ENCODE results near the gene ALB.

Gene ALB

DNA sequence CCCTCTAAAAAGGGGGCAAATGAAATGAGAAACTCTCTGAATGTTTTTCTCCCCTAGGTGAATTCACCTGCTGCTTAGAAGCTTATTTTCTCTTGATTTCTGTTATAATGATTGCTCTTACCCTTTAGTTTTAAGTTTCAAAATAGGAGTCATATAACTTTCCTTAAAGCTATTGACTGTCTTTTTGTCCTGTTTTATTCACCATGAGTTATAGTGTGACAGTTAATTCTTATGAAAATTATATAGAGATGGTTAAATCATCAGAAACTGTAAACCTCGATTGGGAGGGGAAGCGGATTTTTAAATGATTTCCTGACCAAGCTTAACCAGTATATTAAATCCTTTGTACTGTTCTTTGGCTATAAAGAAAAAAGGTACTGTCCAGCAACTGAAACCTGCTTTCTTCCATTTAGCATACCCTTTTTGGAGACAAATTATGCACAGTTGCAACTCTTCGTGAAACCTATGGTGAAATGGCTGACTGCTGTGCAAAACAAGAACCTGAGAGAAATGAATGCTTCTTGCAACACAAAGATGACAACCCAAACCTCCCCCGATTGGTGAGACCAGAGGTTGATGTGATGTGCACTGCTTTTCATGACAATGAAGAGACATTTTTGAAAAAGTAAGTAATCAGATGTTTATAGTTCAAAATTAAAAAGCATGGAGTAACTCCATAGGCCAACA is 4.2 kb downstream of the ALB start:
- DNase-seq (ENCODE audit: low read depth in 2 of 2, low spot score in 1 of 2), result no peak

- no peak for DNase-seq (ENCODE audit: low read depth in 2 of 2, low spot score in 1 of 2)
These were observed 5.2 kb downstream of the ALB start for GRCh38 chr4:73409012-73409862.

- no peak for DNase-seq (ENCODE audit: low read depth in 2 of 2, low spot score in 1 of 2)
These were observed 6.0 kb downstream of the ALB start for GRCh38 chr4:73409978-73410548.

- DNase-seq (ENCODE audit: low read depth in 2 of 2, low spot score in 1 of 2), result no peak
These were observed 7.0 kb downstream of the ALB start for GRCh38 chr4:73410916-73411730.

GRCh38 chr4:73411731-73412414 is 7.8 kb downstream of the ALB start:
- no peak for DNase-seq (ENCODE audit: low read depth in 2 of 2, low spot score in 1 of 2)

GRCh38 chr4:73413294-73413755 is 9.2 kb downstream of the ALB start:
- no peak for DNase-seq (ENCODE audit: low read depth in 2 of 2, low spot score in 1 of 2)

GRCh38 chr4:73414936-73415271 is 10.8 kb downstream of the ALB start:
- no peak for DNase-seq (ENCODE audit: low read depth in 2 of 2, low spot score in 1 of 2)

GRCh38 chr4:73415807-73416238 is 11.7 kb downstream of the ALB start:
- DNase-seq (ENCODE audit: low read depth in 2 of 2, low spot score in 1 of 2), result no peak

- no peak for DNase-seq (ENCODE audit: low read depth in 2 of 2, low spot score in 1 of 2)
These were observed 12.5 kb downstream of the ALB start for GRCh38 chr4:73416423-73417087.

DNA sequence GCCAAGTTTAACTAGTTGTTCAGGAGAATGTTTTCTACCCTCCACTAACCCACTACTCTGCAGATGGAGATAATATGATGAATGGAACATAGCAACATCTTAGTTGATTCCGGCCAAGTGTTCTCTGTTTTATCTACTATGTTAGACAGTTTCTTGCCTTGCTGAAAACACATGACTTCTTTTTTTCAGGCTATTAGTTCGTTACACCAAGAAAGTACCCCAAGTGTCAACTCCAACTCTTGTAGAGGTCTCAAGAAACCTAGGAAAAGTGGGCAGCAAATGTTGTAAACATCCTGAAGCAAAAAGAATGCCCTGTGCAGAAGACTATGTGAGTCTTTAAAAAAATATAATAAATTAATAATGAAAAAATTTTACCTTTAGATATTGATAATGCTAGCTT is 13.3 kb downstream of the ALB start:
- DNase-seq (ENCODE audit: low read depth in 2 of 2, low spot score in 1 of 2), result no peak

GRCh38 chr4:73417973-73418372 is 13.9 kb downstream of the ALB start:
- no peak for DNase-seq (ENCODE audit: low read depth in 2 of 2, low spot score in 1 of 2)

DNA sequence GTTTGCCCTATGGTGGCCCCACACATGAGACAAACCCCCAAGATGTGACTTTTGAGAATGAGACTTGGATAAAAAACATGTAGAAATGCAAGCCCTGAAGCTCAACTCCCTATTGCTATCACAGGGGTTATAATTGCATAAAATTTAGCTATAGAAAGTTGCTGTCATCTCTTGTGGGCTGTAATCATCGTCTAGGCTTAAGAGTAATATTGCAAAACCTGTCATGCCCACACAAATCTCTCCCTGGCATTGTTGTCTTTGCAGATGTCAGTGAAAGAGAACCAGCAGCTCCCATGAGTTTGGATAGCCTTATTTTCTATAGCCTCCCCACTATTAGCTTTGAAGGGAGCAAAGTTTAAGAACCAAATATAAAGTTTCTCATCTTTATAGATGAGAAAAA is 14.6 kb downstream of the ALB start:
- no peak for DNase-seq (ENCODE audit: low read depth in 2 of 2, low spot score in 1 of 2)

DNA sequence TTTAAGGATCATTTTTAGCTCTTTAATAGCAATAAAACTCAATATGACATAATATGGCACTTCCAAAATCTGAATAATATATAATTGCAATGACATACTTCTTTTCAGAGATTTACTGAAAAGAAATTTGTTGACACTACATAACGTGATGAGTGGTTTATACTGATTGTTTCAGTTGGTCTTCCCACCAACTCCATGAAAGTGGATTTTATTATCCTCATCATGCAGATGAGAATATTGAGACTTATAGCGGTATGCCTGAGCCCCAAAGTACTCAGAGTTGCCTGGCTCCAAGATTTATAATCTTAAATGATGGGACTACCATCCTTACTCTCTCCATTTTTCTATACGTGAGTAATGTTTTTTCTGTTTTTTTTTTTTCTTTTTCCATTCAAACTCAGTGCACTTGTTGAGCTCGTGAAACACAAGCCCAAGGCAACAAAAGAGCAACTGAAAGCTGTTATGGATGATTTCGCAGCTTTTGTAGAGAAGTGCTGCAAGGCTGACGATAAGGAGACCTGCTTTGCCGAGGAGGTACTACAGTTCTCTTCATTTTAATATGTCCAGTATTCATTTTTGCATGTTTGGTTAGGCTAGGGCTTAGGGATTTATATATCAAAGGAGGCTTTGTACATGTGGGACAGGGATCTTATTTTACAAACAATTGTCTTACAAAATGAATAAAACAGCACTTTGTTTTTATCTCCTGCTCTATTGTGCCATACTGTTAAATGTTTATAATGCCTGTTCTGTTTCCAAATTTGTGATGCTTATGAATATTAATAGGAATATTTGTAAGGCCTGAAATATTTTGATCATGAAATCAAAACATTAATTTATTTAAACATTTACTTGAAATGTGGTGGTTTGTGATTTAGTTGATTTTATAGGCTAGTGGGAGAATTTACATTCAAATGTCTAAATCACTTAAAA is 15.3 kb downstream of the ALB start:
- no peak for DNase-seq (ENCODE audit: low read depth in 2 of 2, low spot score in 1 of 2)

DNA sequence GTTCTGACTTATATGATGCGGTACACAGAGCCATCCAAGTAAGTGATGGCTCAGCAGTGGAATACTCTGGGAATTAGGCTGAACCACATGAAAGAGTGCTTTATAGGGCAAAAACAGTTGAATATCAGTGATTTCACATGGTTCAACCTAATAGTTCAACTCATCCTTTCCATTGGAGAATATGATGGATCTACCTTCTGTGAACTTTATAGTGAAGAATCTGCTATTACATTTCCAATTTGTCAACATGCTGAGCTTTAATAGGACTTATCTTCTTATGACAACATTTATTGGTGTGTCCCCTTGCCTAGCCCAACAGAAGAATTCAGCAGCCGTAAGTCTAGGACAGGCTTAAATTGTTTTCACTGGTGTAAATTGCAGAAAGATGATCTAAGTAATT is 16.5 kb downstream of the ALB start:
- DNase-seq (ENCODE audit: low read depth in 2 of 2, low spot score in 1 of 2), result no peak

DNA sequence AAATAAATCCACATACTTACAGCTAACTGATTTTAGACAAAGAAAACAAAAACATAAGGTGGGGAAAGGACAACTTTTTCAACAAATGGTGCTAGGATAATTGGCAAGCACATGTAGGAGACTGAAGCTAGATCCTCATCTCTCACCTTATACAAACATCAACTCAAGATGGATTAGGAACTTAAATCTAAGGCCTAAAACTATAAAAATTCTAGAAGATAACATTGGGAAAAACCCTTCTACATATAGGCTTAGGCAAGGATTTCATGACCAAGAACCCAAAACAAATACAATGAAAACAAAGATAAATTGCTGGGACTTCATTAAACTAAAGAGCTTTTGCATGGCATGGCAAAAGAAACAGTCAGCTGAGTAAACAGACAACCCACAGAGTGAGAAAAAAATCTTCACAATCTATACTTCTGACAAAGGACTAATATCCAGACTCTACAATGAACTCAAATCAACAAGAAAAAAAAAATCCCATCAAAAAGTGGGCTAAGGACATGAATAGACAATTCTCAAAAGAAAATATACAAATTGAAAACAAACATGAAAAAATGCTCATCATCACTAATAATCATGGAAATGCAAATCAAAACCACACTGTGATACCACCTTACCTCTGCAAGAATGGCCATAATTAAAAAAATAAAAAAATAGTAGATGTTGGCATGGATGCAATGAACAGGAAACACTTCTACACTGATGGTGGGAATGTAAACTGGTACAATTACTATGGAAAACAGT is 17.8 kb downstream of the ALB start:
- DNase-seq (ENCODE audit: low read depth in 2 of 2, low spot score in 1 of 2), result no peak

DNA sequence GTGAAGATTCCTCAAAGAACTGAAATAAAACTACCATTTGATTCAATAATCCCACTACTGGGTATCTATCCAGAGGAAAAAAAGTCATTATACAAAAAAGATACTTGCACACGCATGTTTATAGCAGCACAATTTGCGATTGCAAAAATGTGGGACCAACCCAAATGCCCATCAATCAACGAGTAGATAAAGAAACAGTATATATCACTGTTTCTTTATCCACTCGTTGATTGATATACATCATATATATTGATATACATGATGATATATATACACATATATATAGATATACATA is 18.3 kb downstream of the ALB start:
- DNase-seq (ENCODE audit: low read depth in 2 of 2, low spot score in 1 of 2), result no peak

DNA sequence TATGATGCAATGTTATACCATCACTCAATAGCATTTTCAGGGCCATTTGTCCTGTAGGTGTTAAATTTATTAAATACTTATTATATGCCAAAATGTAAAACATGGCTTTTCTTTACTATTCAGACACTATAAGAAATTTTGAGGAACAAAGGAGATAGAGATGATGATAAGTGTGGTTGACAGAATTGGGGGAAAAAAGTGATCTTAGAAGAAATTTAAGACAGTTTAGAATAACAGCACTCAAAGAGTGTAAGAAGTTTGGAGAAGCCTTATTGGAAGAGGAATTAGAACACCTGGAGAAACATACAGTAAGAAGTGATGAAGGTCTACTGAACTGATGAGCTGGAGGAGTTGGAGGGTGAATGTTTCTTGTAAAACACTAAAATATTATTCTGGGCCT is 19.1 kb downstream of the ALB start:
- no peak for DNase-seq (ENCODE audit: low read depth in 2 of 2, low spot score in 1 of 2)

GRCh38 chr4:73426666-73427065 is 22.6 kb downstream of the ALB start:
- no peak for DNase-seq (ENCODE audit: low read depth in 2 of 2, low spot score in 1 of 2)

DNA sequence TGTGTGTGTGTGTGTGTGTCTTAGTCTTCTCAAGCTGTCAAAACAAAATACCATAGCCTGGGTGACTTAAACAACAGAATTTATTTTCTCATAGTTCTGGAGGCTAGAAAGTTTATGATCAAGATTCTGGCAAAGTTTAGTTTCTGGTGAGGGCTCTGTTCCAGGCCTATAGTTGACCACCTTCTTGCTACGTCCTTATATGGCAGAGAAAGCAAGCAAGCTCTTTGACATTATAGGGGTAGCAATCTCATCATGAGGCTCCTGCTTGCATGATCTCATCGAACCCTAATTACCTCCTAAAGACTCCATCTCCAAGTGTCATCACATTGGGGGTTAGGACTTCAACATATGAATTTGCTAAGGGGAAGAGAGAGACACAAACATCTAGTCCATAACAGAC is 25.0 kb downstream of the ALB start:
- DNase-seq (ENCODE audit: low read depth in 2 of 2, low spot score in 1 of 2), result no peak

Data from stimulated activated CD8-positive, alpha-beta memory T cell treated with anti-CD3 and anti-CD28 coated beads, Interleukin-4, amount 100 ng/mL, for 1 hour (primary cell).